ENCODE measurements around the gene PARP14. TPM values are rescaled to one million over a fixed set of nuclear protein-coding genes. Genes with fewer than 3 reads are reported as not detected.
"Not testable (repeated sequence)": the region's sequence is repeated elsewhere in the genome, so short reads cannot be mapped to it uniquely, and the experiment has no call there.

Gene PARP14
- total RNA-seq, 2 donors from 2014 or later = 46.8 to 47.8 TPM

DNA sequence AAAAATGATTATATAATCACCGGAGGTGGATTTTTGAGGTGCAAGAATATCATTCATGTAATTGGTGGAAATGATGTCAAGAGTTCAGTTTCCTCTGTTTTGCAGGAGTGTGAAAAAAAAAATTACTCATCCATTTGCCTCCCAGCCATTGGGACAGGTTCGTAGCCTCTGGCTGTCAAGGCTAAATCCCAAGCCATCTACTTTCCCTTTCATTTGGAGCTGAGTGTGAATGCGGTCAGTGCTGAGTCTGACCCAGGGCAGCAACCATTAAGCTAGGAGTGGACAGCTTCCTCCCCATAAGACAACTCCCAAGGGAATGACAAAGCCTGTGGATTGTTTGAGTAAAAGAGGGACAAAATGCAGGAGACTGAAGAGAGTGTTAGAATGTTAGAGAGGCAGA, 33.6 kb downstream of the PARP14 start:
- peaks cover 33% of the 10 kb centered on the region for H3K36me3 Mint-ChIP-seq (ENCODE audit: low read depth)
- no peak overlapping the region for H3K4me3 Mint-ChIP-seq
- H3K4me1 Mint-ChIP-seq = peaks cover 24% of the 10 kb centered on the region
- no peaks in the 10 kb centered on the region for H3K27me3 Mint-ChIP-seq
- no peaks in the 10 kb centered on the region for H3K9me3 ChIP-seq (ENCODE audit: control insufficient read depth, low read length, poor library complexity, severe bottlenecking)
- ATAC-seq = no peak
- no peak for DNase-seq
- H3K27ac Mint-ChIP-seq = no peak overlapping the region

DNA sequence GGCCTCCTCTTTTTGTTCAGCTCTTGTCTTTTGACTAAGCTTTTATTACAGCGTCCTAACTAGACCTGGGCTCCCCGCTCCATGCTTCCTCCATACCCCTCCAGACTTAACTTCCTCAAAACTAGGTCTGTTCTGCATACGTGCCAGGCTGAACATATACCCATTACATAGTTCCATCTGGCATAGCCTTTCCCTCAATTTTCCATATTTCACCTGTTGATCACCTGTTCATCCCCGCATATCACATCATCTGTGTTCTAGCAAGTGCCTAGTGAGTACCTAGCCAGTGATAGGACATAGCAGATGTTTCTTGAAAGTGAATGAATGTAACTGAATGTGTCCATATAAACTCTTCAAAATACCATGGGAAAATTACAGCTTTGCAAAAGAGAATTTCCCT, 36.0 kb downstream of the PARP14 start:
- Mint-ChIP-seq H3K4me1 (peaks cover 10% of the 10 kb centered on the region), H3K27ac (no peak overlapping the region), H3K4me3 (no peak overlapping the region), H3K36me3 (ENCODE audit: low read depth) (peaks cover 29% of the 10 kb centered on the region), H3K27me3 (no peaks in the 10 kb centered on the region)
- DNase-seq (no peak), ATAC-seq (no peak)
- no peaks in the 10 kb centered on the region for H3K9me3 ChIP-seq (ENCODE audit: control insufficient read depth, low read length, poor library complexity, severe bottlenecking)

DNA sequence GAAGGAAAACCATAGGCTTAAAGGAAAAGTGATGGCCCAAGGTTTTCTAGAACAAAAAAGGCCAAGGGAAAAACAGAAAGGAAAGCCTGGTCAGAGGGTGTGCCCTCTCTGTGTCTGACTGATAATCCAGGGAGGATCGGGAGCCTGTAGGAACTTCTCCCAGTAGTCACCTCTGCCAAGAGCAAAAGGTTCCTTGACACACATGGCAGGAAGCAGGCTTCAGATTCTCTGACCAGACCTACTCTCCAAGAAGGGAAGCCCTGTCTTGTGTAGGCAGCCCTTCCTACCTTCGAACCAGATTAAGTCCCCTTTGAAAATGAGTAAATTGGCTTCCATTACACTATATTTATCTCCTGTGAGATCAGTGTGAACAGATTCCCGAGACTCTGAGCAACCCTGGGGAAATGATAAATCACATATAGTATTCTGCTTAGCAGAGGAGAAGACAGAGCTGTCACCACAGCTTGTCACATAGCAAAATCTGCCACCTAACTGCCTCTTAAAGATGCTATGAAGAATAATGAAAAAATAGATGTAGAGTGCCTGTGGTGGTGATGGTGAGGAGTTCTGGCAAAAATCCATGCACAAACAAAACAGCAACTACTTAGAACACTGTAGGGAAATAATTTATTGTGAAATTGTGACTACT, 38.8 kb downstream of the PARP14 start:
- no peaks in the 10 kb centered on the region for H3K9me3 ChIP-seq (ENCODE audit: control insufficient read depth, low read length, poor library complexity, severe bottlenecking)
- H3K27me3 Mint-ChIP-seq = no peaks in the 10 kb centered on the region
- ATAC-seq (no peak), DNase-seq (no peak)
- H3K4me3 Mint-ChIP-seq = no peak overlapping the region
- H3K4me1 Mint-ChIP-seq = peaks cover 7% of the 10 kb centered on the region
- H3K36me3 Mint-ChIP-seq (ENCODE audit: low read depth) = peaks cover 23% of the 10 kb centered on the region
- H3K27ac Mint-ChIP-seq = peak overlapping the region; percentile 29

- Mint-ChIP-seq H3K27me3 (no peaks in the 10 kb centered on the region), H3K36me3 (ENCODE audit: low read depth) (peaks cover 2% of the 10 kb centered on the region), H3K4me1 (peaks cover under 1% of the 10 kb centered on the region), H3K27ac (no peak overlapping the region), H3K4me3 (no peak overlapping the region)
- no peak for DNase-seq
- ATAC-seq = no peak
- H3K9me3 ChIP-seq (ENCODE audit: control insufficient read depth, low read length, poor library complexity, severe bottlenecking) = no peaks in the 10 kb centered on the region
Measured at GRCh38 chr3:122725106-122725505, 44.5 kb downstream of the PARP14 start.

DNA sequence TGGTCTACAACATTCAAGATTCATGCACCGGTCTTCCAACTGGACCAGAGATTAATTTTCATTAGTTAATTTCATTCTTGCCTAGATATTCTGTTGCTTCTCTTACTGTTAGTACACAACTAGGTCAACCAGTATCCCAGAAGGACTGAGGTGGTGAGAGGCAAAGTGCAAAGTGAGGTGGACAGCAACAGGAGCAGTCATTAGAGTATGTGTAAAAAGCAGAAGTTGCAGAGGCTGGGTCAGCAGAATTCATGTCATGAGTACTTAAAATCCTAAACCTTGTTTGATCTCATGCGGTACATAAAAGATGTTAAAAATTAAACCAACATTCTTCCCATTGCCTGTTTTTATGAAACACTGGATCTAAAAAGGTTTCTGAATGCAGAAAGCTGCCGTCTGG, 46.7 kb downstream of the PARP14 start:
- H3K9me3 ChIP-seq (ENCODE audit: control insufficient read depth, low read length, poor library complexity, severe bottlenecking) = no peaks in the 10 kb centered on the region
- DNase-seq = no peak
- H3K27me3 Mint-ChIP-seq = no peaks in the 10 kb centered on the region
- no peak for ATAC-seq
- no peak overlapping the region for H3K4me3 Mint-ChIP-seq
- H3K4me1 Mint-ChIP-seq = peaks cover 2% of the 10 kb centered on the region
- no peak overlapping the region for H3K27ac Mint-ChIP-seq
- H3K36me3 Mint-ChIP-seq (ENCODE audit: low read depth) = no peaks in the 10 kb centered on the region

GRCh38 chr3:122727766-122728165, 47.1 kb downstream of the PARP14 start:
- Mint-ChIP-seq H3K4me3 (no peak overlapping the region), H3K36me3 (ENCODE audit: low read depth) (no peaks in the 10 kb centered on the region), H3K27me3 (no peaks in the 10 kb centered on the region), H3K27ac (no peak overlapping the region), H3K4me1 (peaks cover 2% of the 10 kb centered on the region)
- ATAC-seq = no peak
- no peak for DNase-seq
- no peaks in the 10 kb centered on the region for H3K9me3 ChIP-seq (ENCODE audit: control insufficient read depth, low read length, poor library complexity, severe bottlenecking)

DNA sequence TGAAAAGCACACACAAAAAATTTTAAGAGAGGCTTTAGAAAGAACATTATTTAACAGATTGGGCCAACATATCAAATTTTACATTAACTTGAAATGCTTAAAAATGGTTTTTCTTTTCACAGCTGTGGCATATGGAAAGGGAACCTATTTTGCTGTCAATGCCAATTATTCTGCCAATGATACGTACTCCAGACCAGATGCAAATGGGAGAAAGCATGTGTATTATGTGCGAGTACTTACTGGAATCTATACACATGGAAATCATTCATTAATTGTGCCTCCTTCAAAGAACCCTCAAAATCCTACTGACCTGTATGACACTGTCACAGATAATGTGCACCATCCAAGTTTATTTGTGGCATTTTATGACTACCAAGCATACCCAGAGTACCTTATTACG, 47.5 kb downstream of the PARP14 start:
- no peaks in the 10 kb centered on the region for H3K9me3 ChIP-seq (ENCODE audit: control insufficient read depth, low read length, poor library complexity, severe bottlenecking)
- ATAC-seq (no peak), DNase-seq (no peak)
- Mint-ChIP-seq H3K4me3 (no peak overlapping the region), H3K36me3 (ENCODE audit: low read depth) (no peaks in the 10 kb centered on the region), H3K27ac (no peak overlapping the region), H3K4me1 (peaks cover 2% of the 10 kb centered on the region), H3K27me3 (no peaks in the 10 kb centered on the region)

- no peaks in the 10 kb centered on the region for H3K27me3 Mint-ChIP-seq
- DNase-seq (no peak), ATAC-seq (no peak)
- H3K36me3 Mint-ChIP-seq (ENCODE audit: low read depth) = peaks cover 4% of the 10 kb centered on the region
- H3K9me3 ChIP-seq (ENCODE audit: control insufficient read depth, low read length, poor library complexity, severe bottlenecking) = no peaks in the 10 kb centered on the region
- peaks cover 2% of the 10 kb centered on the region for H3K4me1 Mint-ChIP-seq
- H3K4me3 Mint-ChIP-seq = no peak overlapping the region
- H3K27ac Mint-ChIP-seq = peak overlapping the region; percentile 62
Measured at GRCh38 chr3:122728756-122729514, 48.3 kb downstream of the PARP14 start.

DNA sequence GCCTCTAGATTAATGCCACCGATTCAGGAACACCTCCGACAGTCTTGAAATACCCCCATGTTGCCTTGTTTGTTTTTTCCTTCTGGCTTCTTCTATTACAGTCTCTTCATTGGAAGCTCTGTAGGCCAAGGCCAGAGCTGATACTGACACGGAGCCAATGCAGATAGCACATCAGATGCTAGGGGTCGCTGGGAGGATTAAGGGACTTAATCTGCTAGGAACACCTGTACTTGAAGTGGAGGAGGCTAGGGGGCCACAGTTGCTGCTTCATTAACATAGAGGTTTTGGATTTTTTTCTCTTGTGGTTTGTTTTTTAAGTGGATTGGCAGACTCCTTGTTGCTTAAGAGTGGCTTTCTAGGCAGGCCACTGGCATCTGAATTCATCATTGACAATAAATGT, 49.6 kb downstream of the PARP14 start:
- no peak for ATAC-seq
- H3K36me3 Mint-ChIP-seq (ENCODE audit: low read depth) = peaks cover 5% of the 10 kb centered on the region
- H3K9me3 ChIP-seq (ENCODE audit: control insufficient read depth, low read length, poor library complexity, severe bottlenecking) = no peaks in the 10 kb centered on the region
- peak overlapping the region; percentile 62 for H3K27ac Mint-ChIP-seq
- H3K4me1 Mint-ChIP-seq = peaks cover 2% of the 10 kb centered on the region
- no peak overlapping the region for H3K4me3 Mint-ChIP-seq
- H3K27me3 Mint-ChIP-seq = no peaks in the 10 kb centered on the region
- DNase-seq = no peak

- H3K27me3 Mint-ChIP-seq; H3K36me3 Mint-ChIP-seq (ENCODE audit: low read depth); DNase-seq; ATAC-seq; H3K9me3 ChIP-seq (ENCODE audit: control insufficient read depth, low read length, poor library complexity, severe bottlenecking); H3K27ac Mint-ChIP-seq; H3K4me1 Mint-ChIP-seq; H3K4me3 Mint-ChIP-seq: not testable (repeated sequence)
Measured at GRCh38 chr3:122732682-122733525, 52.3 kb downstream of the PARP14 start.

GRCh38 chr3:122739172-122739571, 58.5 kb downstream of the PARP14 start:
- Mint-ChIP-seq H3K4me3 (no peak overlapping the region), H3K27me3 (no peaks in the 10 kb centered on the region), H3K36me3 (ENCODE audit: low read depth) (peaks cover 6% of the 10 kb centered on the region), H3K4me1 (no peaks in the 10 kb centered on the region), H3K27ac (no peak overlapping the region)
- ATAC-seq = no peak
- no peaks in the 10 kb centered on the region for H3K9me3 ChIP-seq (ENCODE audit: control insufficient read depth, low read length, poor library complexity, severe bottlenecking)
- DNase-seq = no peak

DNA sequence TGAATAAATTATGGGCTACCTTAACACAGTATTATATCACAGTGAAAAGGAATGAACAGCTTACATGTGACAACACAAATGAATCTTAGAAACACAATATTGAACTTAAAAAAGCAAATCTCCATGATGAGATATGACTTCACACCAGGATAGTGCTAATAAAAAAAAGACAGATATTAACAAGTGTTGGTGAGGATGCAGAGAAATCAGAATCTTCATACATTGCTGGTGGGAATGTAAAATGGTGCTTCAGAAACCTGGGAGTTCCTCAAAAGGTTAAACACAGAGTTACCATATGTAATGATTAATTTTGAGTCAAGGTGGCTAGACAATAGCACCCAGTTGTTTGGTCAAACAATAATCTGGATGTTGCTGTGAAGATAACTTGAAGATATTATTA, 61.6 kb downstream of the PARP14 start:
- H3K27me3 Mint-ChIP-seq = no peaks in the 10 kb centered on the region
- H3K27ac Mint-ChIP-seq = no peak overlapping the region
- H3K9me3 ChIP-seq (ENCODE audit: control insufficient read depth, low read length, poor library complexity, severe bottlenecking) = no peaks in the 10 kb centered on the region
- H3K4me1 Mint-ChIP-seq = no peaks in the 10 kb centered on the region
- no peak overlapping the region for H3K4me3 Mint-ChIP-seq
- ATAC-seq = no peak
- no peak for DNase-seq
- H3K36me3 Mint-ChIP-seq (ENCODE audit: low read depth) = peaks cover 6% of the 10 kb centered on the region

GRCh38 chr3:122743581-122744120, 63.0 kb downstream of the PARP14 start:
- ATAC-seq (no peak), DNase-seq (no peak)
- Mint-ChIP-seq H3K36me3 (ENCODE audit: low read depth) (peaks cover 6% of the 10 kb centered on the region), H3K27ac (no peak overlapping the region), H3K4me1 (no peaks in the 10 kb centered on the region), H3K4me3 (no peak overlapping the region), H3K27me3 (no peaks in the 10 kb centered on the region)
- no peaks in the 10 kb centered on the region for H3K9me3 ChIP-seq (ENCODE audit: control insufficient read depth, low read length, poor library complexity, severe bottlenecking)
